GM10248 (cell line): ENCODE results near the gene FAM131B.

Experiments
- CTCF ChIA-PET: fragments of 300-600 bp; sonication (Branson Sonifier 250); formaldehyde crosslinking; extraction: SDS; loops from one replicate; lab custom pipeline; 2021; ENCODE audit warnings: antibody characterized with exemption; lab: Yijun Ruan, JAX
- POLR2A ChIA-PET: fragments of 350-650 bp; sonication (Branson Sonifier 250); formaldehyde crosslinking; extraction: SDS; loops from one replicate; lab custom pipeline; 2020; ENCODE audit warnings: antibody characterized with exemption; lab: Yijun Ruan, JAX
- DNase-seq: peaks from one replicate; pipeline ENCODE4 v3.0.0; 2012; ENCODE audit errors: extremely low spot score
- CTCF ChIP-seq: IDR thresholded peaks from 2 replicates; pipeline ENCODE4 v1.5.1; 2012; ENCODE audit warnings: mild to moderate bottlenecking, low read depth; ENCODE audit errors: extremely low read depth, missing control alignments, control extremely low read depth

Gene FAM131B

GRCh38 chr7:143355450-143356385 lies 6.8 kb downstream of the FAM131B start:
- CTCF ChIA-PET, result interaction anchor here (1.2 to 2.7 kb wide), 4 partner anchors 22 to 115 kb away, joined by 4 to 11 read pairs (median 4); no protein-coding TSS in a partner anchor

GRCh38 chr7:143354965-143355364 lies 7.5 kb downstream of the FAM131B start:
- no peak for TF ChIP-seq CTCF
- DNase-seq, result no peak
- ChIA-PET CTCF (interaction anchor here (1.2 to 2.7 kb wide), 3 partner anchors 25 to 114 kb away, joined by 4 to 11 read pairs (median 4); no protein-coding TSS in a partner anchor), POLR2A (no interaction called here)

More at GRCh38 chr7:143355450-143356385, 6.8 kb downstream of the FAM131B start:
- POLR2A ChIA-PET, result no interaction called here
- DNase-seq, result no peak
- no peak for TF ChIP-seq CTCF

GRCh38 chr7:143354376-143354775 lies 8.1 kb downstream of the FAM131B start:
- TF ChIP-seq CTCF, result no peak
- ChIA-PET POLR2A (no interaction called here), CTCF (interaction anchor here (1.7 kb wide), 1 partner anchor 26 kb away, joined by 4 read pairs; no protein-coding TSS in a partner anchor)
- no peak for DNase-seq

- DNase-seq, result no peak
- no peak for TF ChIP-seq CTCF
- ChIA-PET POLR2A (no interaction called here), CTCF (no interaction called here)
These were observed 9.9 kb downstream of the FAM131B start for GRCh38 chr7:143352531-143353002.

GRCh38 chr7:143351574-143351973 lies 10.9 kb downstream of the FAM131B start:
- DNase-seq, result no peak
- CTCF ChIA-PET, result no interaction called here
- TF ChIP-seq CTCF, result no peak
- POLR2A ChIA-PET, result no interaction called here

- no peak for DNase-seq
- TF ChIP-seq CTCF, result no peak
- ChIA-PET POLR2A (no interaction called here), CTCF (no interaction called here)
These were observed 11.5 kb downstream of the FAM131B start for GRCh38 chr7:143351060-143351459.
